Smooth muscle cell (in vitro differentiated cells): ENCODE measurements around the gene PLD1. TPM values are rescaled to one million over a fixed set of nuclear protein-coding genes. Genes with fewer than 3 reads are reported as not detected.
A peak's percentile ranks its signal among the peaks of the same experiment; 100 is the strongest.

Experiments used
- DNase-seq: peaks from one replicate; lab custom pipeline; 2025; ENCODE audit not compliant: unreplicated experiment; lab: John Stamatoyannopoulos, UW
- H2AFZ ChIP-seq: fragments of 200-600 bp; sonication (generic); 2 replicates; pipeline ENCODE4 v1.6.0; 2016; ENCODE audit warnings: antibody characterized with exemption, low read depth, mild to moderate bottlenecking
- H3F3A ChIP-seq: fragments of 200-600 bp; sonication (generic); 2 replicates; pipeline ENCODE4 v1.6.0; 2017; ENCODE audit warnings: antibody characterized with exemption, low read depth
- H3K27ac ChIP-seq: fragments of 200-600 bp; sonication (generic); 2 replicates; pipeline ENCODE4 v1.5.1; 2016; ENCODE audit warnings: low read depth, mild to moderate bottlenecking
- H3K27me3 ChIP-seq: fragments of 200-600 bp; sonication (generic); 2 replicates; pipeline ENCODE4 v1.6.1; 2016; ENCODE audit warnings: low read depth, mild to moderate bottlenecking
- H3K36me3 ChIP-seq: fragments of 200-600 bp; sonication (generic); 2 replicates; pipeline ENCODE4 v1.5.1; 2016; ENCODE audit warnings: low read depth
- H3K4me1 ChIP-seq: fragments of 200-600 bp; sonication (generic); 2 replicates; pipeline ENCODE4 v1.5.1; 2016; ENCODE audit warnings: low read depth
- H3K4me2 ChIP-seq: fragments of 200-600 bp; sonication (generic); 2 replicates; pipeline ENCODE4 v1.6.0; 2016; ENCODE audit warnings: mild to moderate bottlenecking
- H3K4me3 ChIP-seq: fragments of 200-600 bp; sonication (generic); 2 replicates; pipeline ENCODE4 v1.5.1; 2016; ENCODE audit warnings: mild to moderate bottlenecking
- H3K79me2 ChIP-seq: fragments of 200-600 bp; sonication (generic); 2 replicates; pipeline ENCODE4 v1.6.0; 2016; ENCODE audit warnings: low read depth, mild to moderate bottlenecking
- H3K9ac ChIP-seq: fragments of 200-600 bp; sonication (generic); 2 replicates; pipeline ENCODE4 v1.6.0; 2016; ENCODE audit warnings: low read depth
- H3K9me3 ChIP-seq: fragments of 200-600 bp; sonication (generic); replicated peaks from 2 replicates; pipeline ENCODE4 v1.5.1; 2016; ENCODE audit warnings: low read depth
- H4K20me1 ChIP-seq: fragments of 200-600 bp; sonication (generic); 2 replicates; pipeline ENCODE4 v1.6.0; 2016; ENCODE audit warnings: low read depth
- WGBS: methylation state at CpG from one replicate; pipeline ENCODE4 v1.1.7; 2016; ENCODE audit warnings: low lambda C conversion rate; 5-methylcytosine and 5-hydroxymethylcytosine counted together
- polyA plus RNA-seq: library from polyadenylated mRNA; unstranded; fragments of >200 nt; fragmentation: Nextera tagmentation; extraction: Ambion mirVana; gene quantifications from 2 replicates; pipeline ENCODE4 v1.2.1, GENCODE V29; 2016
- total RNA-seq: library from RNA; depleted of rRNA; stranded (reverse); fragments of >200 nt; gene quantifications from 2 replicates; pipeline ENCODE4 v1.2.3, GENCODE V29; 2014
- TF ChIP-seq, protein P1 (sequence below): fragments of 200-600 bp; sonication (generic); IDR thresholded peaks from 2 replicates; pipeline ENCODE4 v1.5.1; 2017; ENCODE audit warnings: borderline replicate concordance, mild to moderate bottlenecking, antibody characterized with exemption; ENCODE audit not compliant: insufficient read depth, poor library complexity, severe bottlenecking

PLD1 gene
- total and polyA plus RNA-seq, 2 experiments from 2014 or later, result 15.2 to 36.1 TPM

GRCh38 chr3:171648069-171648468 lies 162.2 kb downstream of the PLD1 start:
- Histone ChIP-seq H3K4me3 (no peak overlapping the region), H3F3A (no peaks in the 10 kb centered on the region), H3K27ac (no peak overlapping the region), H2AFZ (no peak overlapping the region), H3K36me3 (no peaks in the 10 kb centered on the region), H3K9me3 (no peaks in the 10 kb centered on the region), H3K27me3 (no peaks in the 10 kb centered on the region), H3K9ac (no peak overlapping the region), H3K4me1 (no peaks in the 10 kb centered on the region), H3K79me2 (no peaks in the 10 kb centered on the region), H4K20me1 (no peaks in the 10 kb centered on the region), H3K4me2 (no peak overlapping the region)
- no peak for DNase-seq
- TF ChIP-seq, protein P1, sequence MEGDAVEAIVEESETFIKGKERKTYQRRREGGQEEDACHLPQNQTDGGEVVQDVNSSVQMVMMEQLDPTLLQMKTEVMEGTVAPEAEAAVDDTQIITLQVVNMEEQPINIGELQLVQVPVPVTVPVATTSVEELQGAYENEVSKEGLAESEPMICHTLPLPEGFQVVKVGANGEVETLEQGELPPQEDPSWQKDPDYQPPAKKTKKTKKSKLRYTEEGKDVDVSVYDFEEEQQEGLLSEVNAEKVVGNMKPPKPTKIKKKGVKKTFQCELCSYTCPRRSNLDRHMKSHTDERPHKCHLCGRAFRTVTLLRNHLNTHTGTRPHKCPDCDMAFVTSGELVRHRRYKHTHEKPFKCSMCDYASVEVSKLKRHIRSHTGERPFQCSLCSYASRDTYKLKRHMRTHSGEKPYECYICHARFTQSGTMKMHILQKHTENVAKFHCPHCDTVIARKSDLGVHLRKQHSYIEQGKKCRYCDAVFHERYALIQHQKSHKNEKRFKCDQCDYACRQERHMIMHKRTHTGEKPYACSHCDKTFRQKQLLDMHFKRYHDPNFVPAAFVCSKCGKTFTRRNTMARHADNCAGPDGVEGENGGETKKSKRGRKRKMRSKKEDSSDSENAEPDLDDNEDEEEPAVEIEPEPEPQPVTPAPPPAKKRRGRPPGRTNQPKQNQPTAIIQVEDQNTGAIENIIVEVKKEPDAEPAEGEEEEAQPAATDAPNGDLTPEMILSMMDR, result no peak

DNA sequence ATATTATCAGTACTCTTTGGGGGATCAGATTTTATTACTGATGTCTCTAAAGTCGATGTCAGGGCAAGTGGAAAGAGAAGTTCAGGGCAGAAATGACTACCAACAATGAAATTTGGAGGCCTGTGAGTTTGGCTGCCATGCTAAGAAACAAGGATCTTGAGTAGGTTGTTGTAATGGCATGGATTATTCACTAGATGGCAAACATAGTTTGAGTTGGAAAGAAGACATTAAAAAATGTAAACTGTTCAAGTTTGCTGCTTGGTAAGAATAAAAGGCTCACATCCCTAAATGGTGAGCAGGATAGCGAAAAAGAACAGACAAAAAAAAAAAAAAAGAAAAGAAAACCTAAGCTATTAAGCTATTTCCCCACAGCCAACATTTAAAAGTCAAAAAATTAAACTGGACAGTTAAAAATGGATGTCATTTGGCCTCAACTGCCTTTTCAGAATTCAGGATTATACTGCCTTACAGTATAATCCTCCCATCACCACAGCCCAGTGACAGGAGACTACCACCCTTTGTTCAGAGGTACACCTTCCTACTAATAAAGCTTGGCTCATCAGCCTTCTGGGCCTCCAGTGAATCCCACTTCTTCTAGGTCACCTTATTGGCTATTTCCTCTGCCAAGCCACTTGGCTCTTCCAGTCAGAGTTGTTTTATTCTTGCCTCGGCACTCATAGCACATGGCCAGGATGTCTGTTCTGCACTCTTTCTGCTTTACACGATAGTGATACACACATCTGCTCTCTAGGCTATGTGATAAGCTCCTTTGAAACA lies 163.7 kb downstream of the PLD1 start:
- WGBS, result 44% methylated on average over 4 of the region's 4 CpGs
- H3K9ac ChIP-seq, result no peak overlapping the region
- no peak overlapping the region for H2AFZ ChIP-seq
- TF ChIP-seq, protein P1, result peak; percentile 59
- H3K4me2 ChIP-seq, result peak overlapping the region; percentile 64
- H3K9me3 ChIP-seq, result no peaks in the 10 kb centered on the region
- H3K4me1 ChIP-seq, result no peaks in the 10 kb centered on the region
- H3K27me3 ChIP-seq, result no peaks in the 10 kb centered on the region
- H3K79me2 ChIP-seq, result no peaks in the 10 kb centered on the region
- H3K36me3 ChIP-seq, result no peaks in the 10 kb centered on the region
- H3K4me3 ChIP-seq, result no peak overlapping the region
- no peak for DNase-seq
- no peaks in the 10 kb centered on the region for H3F3A ChIP-seq
- no peaks in the 10 kb centered on the region for H4K20me1 ChIP-seq
- peak overlapping the region; percentile 35 for H3K27ac ChIP-seq

GRCh38 chr3:171644681-171645080 lies 165.6 kb downstream of the PLD1 start:
- Histone ChIP-seq H3K36me3 (no peaks in the 10 kb centered on the region), H2AFZ (no peak overlapping the region), H3K27ac (no peak overlapping the region), H3K4me1 (no peaks in the 10 kb centered on the region), H3K9me3 (no peaks in the 10 kb centered on the region), H3F3A (no peaks in the 10 kb centered on the region), H3K79me2 (no peaks in the 10 kb centered on the region), H3K9ac (no peak overlapping the region), H3K4me3 (no peak overlapping the region), H4K20me1 (no peaks in the 10 kb centered on the region), H3K4me2 (no peak overlapping the region), H3K27me3 (no peaks in the 10 kb centered on the region)
- WGBS, result 98% methylated on average over 8 of the region's 8 CpGs
- TF ChIP-seq, protein P1, result no peak
- no peak for DNase-seq

DNA sequence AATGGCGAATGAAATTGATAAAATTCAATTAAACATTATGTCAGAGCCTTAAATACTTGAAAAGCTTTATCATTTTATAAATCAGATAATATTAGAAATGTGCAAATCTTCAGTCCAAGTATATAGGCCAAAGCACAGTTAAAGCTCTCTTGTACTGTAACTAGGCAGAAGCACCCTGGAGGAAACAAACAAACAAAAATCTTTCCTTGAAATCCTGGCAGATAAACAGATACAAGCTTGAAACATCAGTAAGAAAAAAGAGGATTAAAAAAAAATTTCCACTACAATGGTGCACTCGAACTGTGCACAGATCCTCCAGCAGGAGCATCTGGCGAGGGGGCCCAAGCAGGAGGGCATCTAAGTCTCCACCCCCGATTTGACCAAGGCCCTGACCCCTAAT lies 166.6 kb downstream of the PLD1 start:
- no peak for DNase-seq
- TF ChIP-seq, protein P1, result no peak
- H3K9ac ChIP-seq, result no peak overlapping the region
- no peaks in the 10 kb centered on the region for H3K4me1 ChIP-seq
- H3K9me3 ChIP-seq, result no peaks in the 10 kb centered on the region
- H3F3A ChIP-seq, result no peaks in the 10 kb centered on the region
- WGBS, result 89% methylated on average over 4 of the region's 4 CpGs
- no peak overlapping the region for H2AFZ ChIP-seq
- H3K27me3 ChIP-seq, result no peaks in the 10 kb centered on the region
- no peaks in the 10 kb centered on the region for H3K36me3 ChIP-seq
- H3K4me2 ChIP-seq, result no peak overlapping the region
- no peaks in the 10 kb centered on the region for H4K20me1 ChIP-seq
- no peak overlapping the region for H3K4me3 ChIP-seq
- H3K27ac ChIP-seq, result no peak overlapping the region
- H3K79me2 ChIP-seq, result no peaks in the 10 kb centered on the region
